Measurements from ENCODE around the gene NOTUM.
A peak's percentile ranks its signal among the peaks of the same experiment; 100 is the strongest.

NOTUM gene

DNA sequence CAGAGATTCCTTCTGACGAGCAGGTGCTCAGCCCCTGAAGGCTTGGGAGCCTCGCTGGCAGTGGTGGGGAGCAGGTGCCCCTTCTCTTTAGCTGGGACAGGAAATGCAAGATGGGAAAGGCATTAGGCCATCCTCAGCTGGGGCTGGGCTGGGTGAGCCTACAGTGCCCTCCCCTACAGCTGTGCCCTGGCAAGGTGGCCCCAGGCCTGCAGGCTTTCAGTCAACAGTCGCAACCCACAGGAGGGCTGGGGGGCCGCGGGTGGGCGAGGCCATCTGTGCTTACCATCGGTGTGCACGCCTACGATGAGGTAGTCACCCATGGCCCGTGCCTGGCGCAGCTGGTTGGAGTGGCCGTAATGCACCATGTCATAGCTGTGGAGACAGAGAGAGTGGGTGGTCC is 51.8 kb downstream of the NOTUM start:
- Histone ChIP-seq H4K91ac (ENCODE audit: low read depth, low read length, poor library complexity) (no peak overlapping the region), H2BK15ac (ENCODE audit: low read length) (no peak overlapping the region), H3K79me1 (ENCODE audit: low read depth, low read length) (peaks cover 5% of the 10 kb centered on the region), H3K9ac (ENCODE audit: low read depth, low read length, poor library complexity) (no peak overlapping the region), H3K4me1 (ENCODE audit: control insufficient read depth in 2 of 2, insufficient read depth in 1 of 2, low read depth in 1 of 2, low read length in 2 of 2) (peaks cover 4 to 10% of the 10 kb centered on the region in 2 donors), H3K36me3 (replicated peaks in 1 of 2; ENCODE audit: control insufficient read depth in 2 of 2, insufficient read depth in 2 of 2, low read length in 2 of 2) (peaks cover 29 to 74% of the 10 kb centered on the region in 2 donors), H3K14ac (ENCODE audit: low read length) (no peak overlapping the region), H2BK120ac (ENCODE audit: low read depth, low read length) (no peak overlapping the region), H3K4me2 (ENCODE audit: insufficient read depth, low read length, poor library complexity, severe bottlenecking) (no peak overlapping the region), H3K27ac (replicated peaks; ENCODE audit: low read length) (no peak overlapping the region), H2BK5ac (ENCODE audit: low read length) (no peak overlapping the region), H4K8ac (ENCODE audit: low read depth, low read length) (no peak overlapping the region), H3K4ac (ENCODE audit: low read length) (no peak overlapping the region), H3K4me3 (ENCODE audit: low read length in 2 of 2) (peak overlapping the region; percentile 9 to 33), H3K27me3 (ENCODE audit: control insufficient read depth in 3 of 3, insufficient read depth in 3 of 3, low read depth in 1 of 3, low read length in 3 of 3) (no peaks in the 10 kb centered on the region), H2AFZ (ENCODE audit: low read length) (no peak overlapping the region), H3K18ac (ENCODE audit: low read length) (no peak overlapping the region), H2BK12ac (ENCODE audit: low read length) (no peak overlapping the region), H2AK5ac (ENCODE audit: low read depth, low read length) (peak overlapping the region; percentile 81), H3K9me3 (replicated peaks in 1 of 2; ENCODE audit: control insufficient read depth in 2 of 2, insufficient read depth in 1 of 2, low read depth in 1 of 2, low read length in 2 of 2) (no peaks in the 10 kb centered on the region), H3K23ac (ENCODE audit: low read depth, low read length, poor library complexity) (no peak overlapping the region)
- DNase-seq (ENCODE audit: low spot score), result no peak
- WGBS, 2 donors (ENCODE audit: extremely low coverage in 2 of 2, insufficient read length in 2 of 2, insufficient replicate concordance in 1 of 2), result no CpG with 5 or more reads among the region's 12 CpGs

GRCh38 chr17:81908793-81909192 is 52.2 kb downstream of the NOTUM start:
- Histone ChIP-seq H3K36me3 (replicated peaks in 1 of 2; ENCODE audit: control insufficient read depth in 2 of 2, insufficient read depth in 2 of 2, low read length in 2 of 2) (peaks cover 25 to 74% of the 10 kb centered on the region in 2 donors), H4K8ac (ENCODE audit: low read depth, low read length) (no peak overlapping the region), H3K4ac (ENCODE audit: low read length) (no peak overlapping the region), H2BK12ac (ENCODE audit: low read length) (no peak overlapping the region), H3K18ac (ENCODE audit: low read length) (no peak overlapping the region), H3K23ac (ENCODE audit: low read depth, low read length, poor library complexity) (no peak overlapping the region), H3K4me2 (ENCODE audit: insufficient read depth, low read length, poor library complexity, severe bottlenecking) (no peak overlapping the region), H2BK15ac (ENCODE audit: low read length) (no peak overlapping the region), H2AK5ac (ENCODE audit: low read depth, low read length) (no peak overlapping the region), H3K4me3 (ENCODE audit: low read length in 2 of 2) (no peak overlapping the region), H3K79me1 (ENCODE audit: low read depth, low read length) (peaks cover 5% of the 10 kb centered on the region), H2BK5ac (ENCODE audit: low read length) (no peak overlapping the region), H3K14ac (ENCODE audit: low read length) (no peak overlapping the region), H3K9ac (ENCODE audit: low read depth, low read length, poor library complexity) (no peak overlapping the region), H4K91ac (ENCODE audit: low read depth, low read length, poor library complexity) (no peak overlapping the region), H2AFZ (ENCODE audit: low read length) (no peak overlapping the region), H2BK120ac (ENCODE audit: low read depth, low read length) (no peak overlapping the region), H3K4me1 (ENCODE audit: control insufficient read depth in 2 of 2, insufficient read depth in 1 of 2, low read depth in 1 of 2, low read length in 2 of 2) (peaks cover 4 to 10% of the 10 kb centered on the region in 2 donors), H3K27ac (replicated peaks; ENCODE audit: low read length) (no peak overlapping the region), H3K9me3 (replicated peaks in 1 of 2; ENCODE audit: control insufficient read depth in 2 of 2, insufficient read depth in 1 of 2, low read depth in 1 of 2, low read length in 2 of 2) (no peaks in the 10 kb centered on the region), H3K27me3 (ENCODE audit: control insufficient read depth in 3 of 3, insufficient read depth in 3 of 3, low read depth in 1 of 3, low read length in 3 of 3) (no peaks in the 10 kb centered on the region)
- no peak for DNase-seq (ENCODE audit: low spot score)
- WGBS, 2 donors (ENCODE audit: extremely low coverage in 2 of 2, insufficient read length in 2 of 2, insufficient replicate concordance in 1 of 2), result no CpG with 5 or more reads among the region's 11 CpGs

DNA sequence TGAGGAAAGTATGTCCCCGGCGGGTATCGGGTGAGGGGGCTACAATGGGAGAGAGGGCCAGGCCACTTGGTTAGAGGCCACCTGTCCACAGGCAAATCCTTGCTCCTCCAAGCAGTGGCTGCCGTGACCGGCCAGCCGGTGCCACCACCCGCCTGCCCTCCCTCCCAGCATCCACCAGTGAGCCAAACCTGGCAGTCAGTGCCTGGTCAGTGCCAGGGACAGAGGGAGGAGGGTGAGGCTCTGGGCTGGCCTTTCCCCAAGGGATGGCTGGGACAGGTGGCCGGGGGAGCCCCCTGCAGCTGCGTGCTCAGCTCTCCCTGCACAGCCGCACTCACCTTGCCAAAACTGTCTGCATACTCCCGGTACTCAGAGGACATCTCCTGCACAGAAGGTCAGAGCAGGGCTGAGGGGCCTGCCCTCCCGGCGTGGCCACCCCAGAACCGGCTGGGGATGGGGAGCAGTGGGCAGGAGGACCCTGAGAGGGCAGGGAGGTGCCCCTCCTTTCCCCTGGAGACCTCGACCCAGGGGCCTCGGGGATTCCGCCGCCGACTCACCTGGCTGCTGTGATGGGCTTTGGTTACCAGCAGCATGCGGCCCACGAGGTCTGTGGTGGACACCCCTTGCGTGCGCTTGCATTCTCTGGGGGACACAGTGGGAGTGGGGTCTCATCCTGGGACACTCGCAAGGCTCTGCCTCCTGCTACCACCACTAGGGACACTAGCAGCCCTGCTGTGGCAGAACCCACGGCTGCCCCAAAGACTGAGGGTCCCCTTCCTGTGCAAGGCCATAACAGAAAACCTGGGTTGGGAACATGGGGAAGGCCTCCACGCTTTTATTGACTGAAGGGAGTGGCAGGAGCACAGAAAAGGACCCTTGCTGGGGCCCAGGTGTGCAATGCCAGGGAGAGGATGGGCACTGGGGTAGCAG is 53.5 kb downstream of the NOTUM start:
- no peak overlapping the region for H2AFZ ChIP-seq (ENCODE audit: low read length)
- no peak overlapping the region for H3K18ac ChIP-seq (ENCODE audit: low read length)
- H3K79me1 ChIP-seq (ENCODE audit: low read depth, low read length), result peaks cover 5% of the 10 kb centered on the region
- H3K14ac ChIP-seq (ENCODE audit: low read length), result no peak overlapping the region
- no peak overlapping the region for H3K27ac ChIP-seq (replicated peaks; ENCODE audit: low read length)
- peaks cover 18 to 66% of the 10 kb centered on the region in 2 donors for H3K36me3 ChIP-seq (replicated peaks in 1 of 2; ENCODE audit: control insufficient read depth in 2 of 2, insufficient read depth in 2 of 2, low read length in 2 of 2)
- WGBS, 2 donors (ENCODE audit: extremely low coverage in 2 of 2, insufficient read length in 2 of 2, insufficient replicate concordance in 1 of 2), result no CpG with 5 or more reads among the region's 26 CpGs
- no peak overlapping the region for H2AK5ac ChIP-seq (ENCODE audit: low read depth, low read length)
- no peak overlapping the region for H2BK12ac ChIP-seq (ENCODE audit: low read length)
- H3K23ac ChIP-seq (ENCODE audit: low read depth, low read length, poor library complexity), result no peak overlapping the region
- H4K91ac ChIP-seq (ENCODE audit: low read depth, low read length, poor library complexity), result no peak overlapping the region
- peaks cover 4 to 10% of the 10 kb centered on the region in 2 donors for H3K4me1 ChIP-seq (ENCODE audit: control insufficient read depth in 2 of 2, insufficient read depth in 1 of 2, low read depth in 1 of 2, low read length in 2 of 2)
- H2BK5ac ChIP-seq (ENCODE audit: low read length), result no peak overlapping the region
- H2BK15ac ChIP-seq (ENCODE audit: low read length), result no peak overlapping the region
- no peaks in the 10 kb centered on the region for H3K9me3 ChIP-seq (replicated peaks in 1 of 2; ENCODE audit: control insufficient read depth in 2 of 2, insufficient read depth in 1 of 2, low read depth in 1 of 2, low read length in 2 of 2)
- H3K27me3 ChIP-seq (ENCODE audit: control insufficient read depth in 3 of 3, insufficient read depth in 3 of 3, low read depth in 1 of 3, low read length in 3 of 3), result peaks cover 0 to 7% (median 0%) of the 10 kb centered on the region in 3 experiments
- H3K4me2 ChIP-seq (ENCODE audit: insufficient read depth, low read length, poor library complexity, severe bottlenecking), result no peak overlapping the region
- H4K8ac ChIP-seq (ENCODE audit: low read depth, low read length), result no peak overlapping the region
- no peak overlapping the region for H2BK120ac ChIP-seq (ENCODE audit: low read depth, low read length)
- H3K4ac ChIP-seq (ENCODE audit: low read length), result peak overlapping the region; percentile 53
- DNase-seq (ENCODE audit: low spot score), result no peak
- H3K4me3 ChIP-seq (ENCODE audit: low read length in 2 of 2), result no peak overlapping the region
- no peak overlapping the region for H3K9ac ChIP-seq (ENCODE audit: low read depth, low read length, poor library complexity)

DNA sequence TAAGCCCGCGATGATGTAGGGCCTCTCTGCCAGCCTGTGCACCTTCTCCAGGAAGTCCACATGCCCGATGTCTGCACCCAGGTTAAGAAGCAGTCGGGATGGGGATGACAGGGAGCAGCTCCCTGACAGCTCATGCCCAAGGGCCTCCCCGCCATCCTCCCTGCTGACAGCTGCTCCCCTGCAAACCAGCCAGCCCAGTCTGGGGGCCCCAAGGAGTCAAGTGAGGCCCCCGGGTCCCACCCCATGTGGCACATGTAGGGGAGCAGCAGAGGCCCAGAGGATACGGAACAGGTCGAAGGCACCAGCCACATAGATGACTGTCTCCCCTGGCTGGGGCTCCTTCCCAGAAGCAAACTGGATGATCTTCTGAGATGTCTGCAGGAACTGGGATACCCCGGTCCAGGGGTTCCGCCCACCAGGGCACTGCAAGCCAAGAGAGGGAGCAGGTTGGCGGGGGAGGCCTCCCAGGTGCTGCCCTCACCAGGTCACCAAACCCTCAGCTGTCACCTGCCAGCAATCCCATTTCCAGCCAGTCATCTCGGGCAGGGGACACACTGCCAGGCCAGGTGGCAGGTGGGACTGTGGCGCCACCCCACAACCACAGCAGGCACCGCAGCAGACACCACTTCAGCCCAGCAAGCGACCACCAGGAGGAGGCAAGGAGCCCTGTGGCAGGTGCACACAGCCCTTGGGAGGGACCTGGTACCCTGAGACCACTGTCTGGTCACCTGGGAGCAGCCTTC is 54.3 kb downstream of the NOTUM start:
- peaks cover 17 to 57% of the 10 kb centered on the region in 2 donors for H3K36me3 ChIP-seq (replicated peaks in 1 of 2; ENCODE audit: control insufficient read depth in 2 of 2, insufficient read depth in 2 of 2, low read length in 2 of 2)
- no peak overlapping the region for H2BK15ac ChIP-seq (ENCODE audit: low read length)
- peaks cover 7% of the 10 kb centered on the region for H3K79me1 ChIP-seq (ENCODE audit: low read depth, low read length)
- H2AFZ ChIP-seq (ENCODE audit: low read length), result no peak overlapping the region
- no peak overlapping the region for H3K4me2 ChIP-seq (ENCODE audit: insufficient read depth, low read length, poor library complexity, severe bottlenecking)
- H3K27ac ChIP-seq (replicated peaks; ENCODE audit: low read length), result no peak overlapping the region
- H2BK120ac ChIP-seq (ENCODE audit: low read depth, low read length), result no peak overlapping the region
- H3K18ac ChIP-seq (ENCODE audit: low read length), result no peak overlapping the region
- no peak overlapping the region for H3K14ac ChIP-seq (ENCODE audit: low read length)
- no peak overlapping the region for H4K8ac ChIP-seq (ENCODE audit: low read depth, low read length)
- H2BK12ac ChIP-seq (ENCODE audit: low read length), result no peak overlapping the region
- H3K4me1 ChIP-seq (ENCODE audit: control insufficient read depth in 2 of 2, insufficient read depth in 1 of 2, low read depth in 1 of 2, low read length in 2 of 2), result peaks cover 6 to 10% of the 10 kb centered on the region in 2 donors
- DNase-seq (ENCODE audit: low spot score), result no peak
- H3K4me3 ChIP-seq (ENCODE audit: low read length in 2 of 2), result no peak overlapping the region
- no peak overlapping the region for H3K4ac ChIP-seq (ENCODE audit: low read length)
- no peak overlapping the region for H3K23ac ChIP-seq (ENCODE audit: low read depth, low read length, poor library complexity)
- peaks cover 0 to 14% (median 2%) of the 10 kb centered on the region in 3 experiments for H3K27me3 ChIP-seq (ENCODE audit: control insufficient read depth in 3 of 3, insufficient read depth in 3 of 3, low read depth in 1 of 3, low read length in 3 of 3)
- H4K91ac ChIP-seq (ENCODE audit: low read depth, low read length, poor library complexity), result no peak overlapping the region
- H3K9ac ChIP-seq (ENCODE audit: low read depth, low read length, poor library complexity), result no peak overlapping the region
- H3K9me3 ChIP-seq (replicated peaks in 1 of 2; ENCODE audit: control insufficient read depth in 2 of 2, insufficient read depth in 1 of 2, low read depth in 1 of 2, low read length in 2 of 2), result no peaks in the 10 kb centered on the region
- WGBS, 2 donors (ENCODE audit: extremely low coverage in 2 of 2, insufficient read length in 2 of 2, insufficient replicate concordance in 1 of 2), result no CpG with 5 or more reads among the region's 15 CpGs
- no peak overlapping the region for H2AK5ac ChIP-seq (ENCODE audit: low read depth, low read length)
- no peak overlapping the region for H2BK5ac ChIP-seq (ENCODE audit: low read length)
